ENCODE measurements around the gene SESN1.

The SESN1 gene

DNA sequence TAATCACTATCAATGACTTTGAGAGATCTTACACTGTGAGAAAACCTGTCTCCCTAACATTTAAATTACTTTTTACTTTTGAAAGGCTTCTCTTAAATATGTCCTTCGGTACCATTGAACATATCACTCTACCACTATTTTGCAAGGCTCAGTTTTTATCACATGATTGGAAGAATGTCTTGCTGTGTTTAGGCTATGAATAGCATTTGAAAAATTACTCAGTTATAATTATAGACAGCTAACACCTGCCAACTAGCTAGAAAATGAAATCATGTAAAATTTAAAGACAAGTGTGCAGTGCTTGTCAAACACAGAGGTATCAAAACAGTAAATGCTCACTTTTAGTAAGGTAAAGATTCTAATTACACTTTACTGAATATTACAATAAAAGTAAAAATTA, 11.0 kb downstream of the SESN1 start:
- POLR2A ChIA-PET (ENCODE audit: low non-redundant PET), result no interaction called here
- CTCF ChIA-PET, result interaction anchor here (0.6 kb wide), 1 partner anchor 487 kb away, joined by 3 read pairs; no protein-coding TSS in a partner anchor
- TF ChIP-seq, protein P1, sequence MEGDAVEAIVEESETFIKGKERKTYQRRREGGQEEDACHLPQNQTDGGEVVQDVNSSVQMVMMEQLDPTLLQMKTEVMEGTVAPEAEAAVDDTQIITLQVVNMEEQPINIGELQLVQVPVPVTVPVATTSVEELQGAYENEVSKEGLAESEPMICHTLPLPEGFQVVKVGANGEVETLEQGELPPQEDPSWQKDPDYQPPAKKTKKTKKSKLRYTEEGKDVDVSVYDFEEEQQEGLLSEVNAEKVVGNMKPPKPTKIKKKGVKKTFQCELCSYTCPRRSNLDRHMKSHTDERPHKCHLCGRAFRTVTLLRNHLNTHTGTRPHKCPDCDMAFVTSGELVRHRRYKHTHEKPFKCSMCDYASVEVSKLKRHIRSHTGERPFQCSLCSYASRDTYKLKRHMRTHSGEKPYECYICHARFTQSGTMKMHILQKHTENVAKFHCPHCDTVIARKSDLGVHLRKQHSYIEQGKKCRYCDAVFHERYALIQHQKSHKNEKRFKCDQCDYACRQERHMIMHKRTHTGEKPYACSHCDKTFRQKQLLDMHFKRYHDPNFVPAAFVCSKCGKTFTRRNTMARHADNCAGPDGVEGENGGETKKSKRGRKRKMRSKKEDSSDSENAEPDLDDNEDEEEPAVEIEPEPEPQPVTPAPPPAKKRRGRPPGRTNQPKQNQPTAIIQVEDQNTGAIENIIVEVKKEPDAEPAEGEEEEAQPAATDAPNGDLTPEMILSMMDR (conservative IDR thresholded peaks at IDR 0.05; ENCODE audit: low read depth), result no peak
- H3K27ac ChIP-seq, result no peak overlapping the region
- no peak for DNase-seq (ENCODE audit: low spot score)

DNA sequence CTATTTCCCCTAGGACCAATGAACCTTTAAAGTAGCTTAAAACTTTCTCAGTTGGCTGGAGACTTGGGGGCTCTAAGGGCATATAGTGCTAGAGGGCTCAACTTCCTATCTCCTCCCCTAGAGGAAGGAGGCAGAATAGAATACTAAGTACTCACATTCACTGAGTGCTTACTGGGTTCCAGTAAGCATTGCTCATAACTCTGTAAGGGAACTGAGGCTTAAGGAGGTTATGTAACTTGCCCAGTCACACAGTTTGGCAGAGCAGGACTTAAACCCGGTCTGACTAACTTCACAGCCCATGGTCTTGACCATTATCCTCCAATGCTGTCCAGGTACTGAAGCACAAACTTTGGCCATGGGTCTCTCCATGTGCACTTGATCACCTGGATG, 12.5 kb downstream of the SESN1 start:
- POLR2A ChIA-PET (ENCODE audit: low non-redundant PET), result no interaction called here
- TF ChIP-seq, protein P1 (conservative IDR thresholded peaks at IDR 0.05; ENCODE audit: low read depth), result no peak
- no peak overlapping the region for H3K27ac ChIP-seq
- CTCF ChIA-PET, result no interaction called here
- no peak for DNase-seq (ENCODE audit: low spot score)

DNA sequence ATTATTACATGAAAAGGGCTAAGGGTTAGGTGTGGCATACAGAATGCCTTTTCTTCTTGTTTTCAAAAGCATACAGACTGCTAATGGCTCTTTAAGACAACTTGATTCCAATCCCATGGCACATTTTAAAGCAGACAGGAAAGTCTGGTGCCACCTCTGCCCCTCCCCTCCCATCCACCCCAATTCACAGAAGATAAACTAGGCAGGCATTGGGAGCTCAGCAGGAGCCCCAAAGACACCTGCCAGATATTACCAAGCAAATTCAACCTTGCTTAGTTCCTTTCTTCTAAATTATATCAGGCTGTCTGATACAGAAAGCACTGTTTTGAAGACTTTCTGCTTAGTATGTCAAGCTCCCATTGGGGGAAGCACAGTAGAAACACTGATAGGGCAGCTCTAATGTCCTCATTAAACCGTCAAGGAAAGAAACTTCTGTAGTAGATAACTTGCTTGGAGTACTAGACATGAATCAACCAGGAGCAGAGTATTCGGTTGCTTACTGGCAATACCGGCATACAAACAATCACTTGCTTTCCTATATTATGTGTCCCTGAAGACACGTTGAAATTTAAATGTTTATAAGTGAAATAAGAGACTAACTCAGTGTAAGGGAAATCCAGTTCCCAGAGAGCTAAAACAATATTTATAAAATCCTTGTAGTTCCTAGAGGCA, 13.0 kb downstream of the SESN1 start:
- no peak overlapping the region for H3K27ac ChIP-seq
- DNase-seq (ENCODE audit: low spot score), result no peak
- TF ChIP-seq, protein P1 (conservative IDR thresholded peaks at IDR 0.05; ENCODE audit: low read depth), result no peak
- ChIA-PET CTCF (no interaction called here), POLR2A (ENCODE audit: low non-redundant PET) (no interaction called here)

DNA sequence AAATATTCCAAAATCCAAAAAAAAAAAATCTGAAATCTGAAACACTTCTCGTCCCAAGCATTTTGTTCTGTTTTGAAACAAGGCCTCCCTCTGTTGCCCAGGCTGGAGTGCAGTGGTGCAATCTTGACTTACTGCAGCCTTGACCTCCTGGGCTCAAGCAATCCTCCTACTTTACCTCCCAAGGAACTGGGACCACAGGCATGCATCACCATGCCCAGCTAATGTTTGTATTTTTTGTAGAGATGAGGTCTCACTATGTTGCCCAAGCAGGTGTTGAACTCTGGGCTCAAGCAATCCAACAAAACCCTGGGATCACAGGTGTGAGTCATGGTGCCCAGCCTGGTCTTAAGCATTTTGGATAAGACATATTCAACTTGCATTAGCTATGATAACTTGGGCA, 13.6 kb downstream of the SESN1 start:
- ChIA-PET POLR2A (ENCODE audit: low non-redundant PET) (no interaction called here), CTCF (no interaction called here)
- no peak overlapping the region for H3K27ac ChIP-seq
- no peak for DNase-seq (ENCODE audit: low spot score)
- TF ChIP-seq, protein P1 (conservative IDR thresholded peaks at IDR 0.05; ENCODE audit: low read depth), result no peak

DNA sequence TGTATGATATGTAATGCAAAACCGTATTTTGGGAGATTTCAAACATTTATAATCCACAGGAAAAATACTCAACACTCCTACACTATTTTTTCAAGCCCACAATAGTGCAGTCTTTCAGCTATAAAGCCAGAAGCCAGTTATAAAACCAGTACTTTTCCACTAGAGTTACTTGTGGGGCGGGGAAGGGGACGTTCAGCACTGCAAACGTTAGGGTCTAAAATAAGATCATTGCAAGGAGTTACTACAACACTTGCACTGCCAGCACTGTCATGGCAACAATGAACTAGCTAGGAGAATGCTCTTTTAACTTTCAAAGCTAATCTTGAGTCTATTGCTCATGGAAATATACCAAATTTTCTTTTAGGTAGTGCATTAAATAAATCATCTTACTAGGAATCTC, 14.7 kb downstream of the SESN1 start:
- CTCF ChIA-PET, result interaction anchor here (0.7 kb wide), 1 partner anchor 242 kb away, joined by 4 read pairs; no protein-coding TSS in a partner anchor
- H3K27ac ChIP-seq, result no peak overlapping the region
- POLR2A ChIA-PET (ENCODE audit: low non-redundant PET), result no interaction called here
- no peak for DNase-seq (ENCODE audit: low spot score)
- TF ChIP-seq, protein P1 (conservative IDR thresholded peaks at IDR 0.05; ENCODE audit: low read depth), result no peak

DNA sequence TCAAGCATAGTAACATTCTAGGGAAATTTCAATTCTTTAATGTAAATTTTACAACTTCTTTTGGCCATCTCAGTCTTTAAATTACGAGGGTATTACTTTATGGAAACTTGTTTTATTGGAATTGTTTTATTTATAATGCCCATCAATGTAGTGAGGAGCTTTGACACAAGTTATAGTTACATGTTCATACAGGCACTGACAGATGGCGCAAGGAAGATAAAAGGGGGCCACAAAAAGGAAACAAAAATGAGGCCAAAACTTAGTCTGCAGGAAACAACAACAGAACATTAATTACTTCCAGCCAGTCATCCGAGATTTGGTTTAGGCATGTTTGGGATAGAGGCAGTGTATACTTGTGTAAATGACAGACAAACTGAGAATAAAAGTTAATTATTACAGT, 18.3 kb downstream of the SESN1 start:
- no peak for DNase-seq (ENCODE audit: low spot score)
- CTCF ChIA-PET, result interaction anchor here (0.6 kb wide), 1 partner anchor 393 kb away, joined by 4 read pairs; no protein-coding TSS in a partner anchor
- H3K27ac ChIP-seq, result no peak overlapping the region
- POLR2A ChIA-PET (ENCODE audit: low non-redundant PET), result no interaction called here
- TF ChIP-seq, protein P1 (conservative IDR thresholded peaks at IDR 0.05; ENCODE audit: low read depth), result no peak

Measured in RWPE1 (cell line).